ENCODE results near the gene JDP2.

- TF ChIP-seq, protein P1, sequence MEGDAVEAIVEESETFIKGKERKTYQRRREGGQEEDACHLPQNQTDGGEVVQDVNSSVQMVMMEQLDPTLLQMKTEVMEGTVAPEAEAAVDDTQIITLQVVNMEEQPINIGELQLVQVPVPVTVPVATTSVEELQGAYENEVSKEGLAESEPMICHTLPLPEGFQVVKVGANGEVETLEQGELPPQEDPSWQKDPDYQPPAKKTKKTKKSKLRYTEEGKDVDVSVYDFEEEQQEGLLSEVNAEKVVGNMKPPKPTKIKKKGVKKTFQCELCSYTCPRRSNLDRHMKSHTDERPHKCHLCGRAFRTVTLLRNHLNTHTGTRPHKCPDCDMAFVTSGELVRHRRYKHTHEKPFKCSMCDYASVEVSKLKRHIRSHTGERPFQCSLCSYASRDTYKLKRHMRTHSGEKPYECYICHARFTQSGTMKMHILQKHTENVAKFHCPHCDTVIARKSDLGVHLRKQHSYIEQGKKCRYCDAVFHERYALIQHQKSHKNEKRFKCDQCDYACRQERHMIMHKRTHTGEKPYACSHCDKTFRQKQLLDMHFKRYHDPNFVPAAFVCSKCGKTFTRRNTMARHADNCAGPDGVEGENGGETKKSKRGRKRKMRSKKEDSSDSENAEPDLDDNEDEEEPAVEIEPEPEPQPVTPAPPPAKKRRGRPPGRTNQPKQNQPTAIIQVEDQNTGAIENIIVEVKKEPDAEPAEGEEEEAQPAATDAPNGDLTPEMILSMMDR (IDR thresholded peaks at IDR 0.05) = no peak
- no peak for TF ChIP-seq POLR2A (IDR thresholded peaks at IDR 0.05)
Observed at GRCh38 chr14:75459099-75459741, 31.4 kb downstream of the JDP2 start.
